ENCODE results near the gene CREBZF. TPM values are rescaled to one million over a fixed set of nuclear protein-coding genes. Genes with fewer than 3 reads are reported as not detected.

CREBZF gene
- total RNA-seq, 1 experiment from 2014 or later = 54.6 TPM

- H3K27me3 Mint-ChIP-seq (ENCODE audit: low read depth) = no peaks in the 10 kb centered on the region; the same call in 1 of the 2 replicates
- ChIA-PET POLR2A (no interaction called here), CTCF (no interaction called here)
- H3K4me3 Mint-ChIP-seq = no peak overlapping the region
- no peak overlapping the region for H3K27ac Mint-ChIP-seq
- no peaks in the 10 kb centered on the region for H3K9me3 Mint-ChIP-seq
- H3K4me1 Mint-ChIP-seq = peaks cover 4% of the 10 kb centered on the region
- ATAC-seq (no peak), DNase-seq (ENCODE audit: low spot score) (no peak)
- H3K36me3 Mint-ChIP-seq = peaks cover 4% of the 10 kb centered on the region
- TF ChIP-seq TEAD1 (CRISPR knock-in tag; IDR thresholded peaks at IDR 0.05) (no peak), CDX4 (CRISPR knock-in tag; IDR thresholded peaks at IDR 0.05; ENCODE audit: borderline replicate concordance) (no peak), E2F4 (CRISPR knock-in tag; IDR thresholded peaks at IDR 0.05; ENCODE audit: borderline replicate concordance, low read depth) (no peak), AFF4 (CRISPR knock-in tag; IDR thresholded peaks at IDR 0.05; ENCODE audit: borderline replicate concordance) (no peak), ZNF263 (CRISPR knock-in tag; IDR thresholded peaks at IDR 0.05; ENCODE audit: low read depth) (no peak), ZBTB43 (CRISPR knock-in tag; IDR thresholded peaks at IDR 0.05) (no peak), NR2C2 (CRISPR knock-in tag; IDR thresholded peaks at IDR 0.05) (no peak), ZNF423 (CRISPR knock-in tag; IDR thresholded peaks at IDR 0.05) (no peak), MYBL2 (CRISPR knock-in tag; IDR thresholded peaks at IDR 0.05) (no peak), HMGXB4 (CRISPR knock-in tag; IDR thresholded peaks at IDR 0.05) (no peak), SMAD4 (CRISPR knock-in tag; IDR thresholded peaks at IDR 0.05) (no peak), TP53 (CRISPR knock-in tag; IDR thresholded peaks at IDR 0.05) (no peak), KAT7 (CRISPR knock-in tag; IDR thresholded peaks at IDR 0.05; ENCODE audit: borderline replicate concordance) (no peak), ETV6 (CRISPR knock-in tag; IDR thresholded peaks at IDR 0.05) (no peak), GABPB1 (CRISPR knock-in tag; IDR thresholded peaks at IDR 0.05) (no peak), ZNF232 (CRISPR knock-in tag; IDR thresholded peaks at IDR 0.05) (no peak), JUN (CRISPR knock-in tag; IDR thresholded peaks at IDR 0.05) (no peak), IRF1 (CRISPR knock-in tag; IDR thresholded peaks at IDR 0.05) (no peak), STAT6 (CRISPR knock-in tag; conservative IDR thresholded peaks at IDR 0.05; ENCODE audit: low read depth) (no peak), ZNF219 (CRISPR knock-in tag; IDR thresholded peaks at IDR 0.05; ENCODE audit: borderline replicate concordance) (no peak)
Observed at GRCh38 chr11:85620256-85620655, 44.7 kb downstream of the CREBZF start.
